Ovary (tissue), 9 donors: ENCODE measurements around the gene NCK1. TPM values are rescaled to one million over a fixed set of nuclear protein-coding genes. Genes with fewer than 3 reads are reported as not detected.

Source experiments
- DNase-seq, 5 donors: peaks; one replicate each; pipeline ENCODE4 v3.0.0-alpha.2; 2019 to 2020
- H3K27ac ChIP-seq, 2 donors: fragments of 200-600 bp; one replicate each; pipeline versions ENCODE4 v1.5.1 to v1.8.0; 2019 to 2022
- H3K27me3 ChIP-seq: fragments of 200-600 bp; one replicate; pipeline ENCODE4 v1.8.0; 2022
- H3K36me3 ChIP-seq: fragments of 200-600 bp; sonication (generic); one replicate; pipeline ENCODE4 v1.5.1; 2019
- H3K4me1 ChIP-seq: one replicate; pipeline ENCODE4 v1.8.1; 2013; ENCODE audit warnings: mild to moderate bottlenecking, moderate library complexity; ENCODE audit not compliant: insufficient read depth
- H3K4me3 ChIP-seq: fragments of 200-600 bp; sonication (generic); one replicate; pipeline ENCODE4 v1.5.1; 2017
- H3K9me3 ChIP-seq, 2 donors: fragments of 200-600 bp in 1 of 2; sonication (generic) in 1 of 2; one replicate each; pipeline versions ENCODE4 v1.5.1 to v1.8.1; 2013 to 2019; ENCODE audit warnings: mild to moderate bottlenecking in 1 of 2, moderate library complexity in 1 of 2
- EP300 ChIP-seq: sonication (generic); formaldehyde crosslinking; IDR thresholded peaks from one replicate; pipeline ENCODE4 v1.6.1; 2017; ENCODE audit warnings: antibody characterized with exemption
- POLR2A ChIP-seq: fragments of 450-650 bp; IDR thresholded peaks from one replicate; pipeline ENCODE4 v1.6.1; 2017; ENCODE audit warnings: antibody characterized with exemption, mild to moderate bottlenecking, moderate library complexity
- WGBS, 3 donors: extraction: QIAGEN DNeasy Blood & Tissue Kit in 1 of 3; methylation state at CpG; one replicate each; pipeline versions ENCODE4 v1.1.5 to v1.1.7; 2013 to 2017; 5-methylcytosine and 5-hydroxymethylcytosine counted together
- intact Hi-C, 4 donors: fragments of 100-400 bp; cut with DNase I; formaldehyde crosslinking; loops; one replicate each; pipeline versions ENCODE4 v1.11.0 to v1.15.1; 2022 to 2023
- polyA plus RNA-seq, 2 donors: library from polyadenylated mRNA; stranded (reverse); fragments of 200-250 nt in 1 of 2; fragments of 350-450 nt in 1 of 2; fragmentation: Illumina TruSeq in 1 of 2; extraction: RNeasy Lipid Tissue Mini Kit (QIAGEN cat#74804) in 1 of 2; gene quantifications; one replicate each; pipeline ENCODE4 v1.2.3, GENCODE V29; 2013 to 2014
- total RNA-seq, 7 donors: library from RNA; depleted of rRNA in 2 of 7; stranded (reverse); fragments of >200 nt in 2 of 7; fragmentation: NEBNext Ultra II Directional in 3 of 7; extraction: Animal tissue kit (Norgen Biotek cat#: 25700) in 3 of 7; gene quantifications; one replicate each; pipeline versions ENCODE4 v1.1.0 to v1.2.4, GENCODE V29; 2016 to 2023
- TF ChIP-seq, protein P1 (sequence below), 3 donors: fragments of 450-650 bp in 2 of 3; fragments of 200-600 bp in 1 of 3; IDR thresholded peaks; one replicate each; pipeline versions ENCODE4 v1.5.1 to v1.8.0; 2016 to 2022; ENCODE audit warnings: antibody characterized with exemption in 3 of 3, mild to moderate bottlenecking in 1 of 3
- donor health status: DM: no; HTN: no; CAD: no; lungs with moderate emphysema.
- donor health status: DM: no; HTN: no; CAD: no.
- donor health status: Bipolar disorder and iron deficiency.
- donor health status: DM: yes; HTN: yes; CAD: no.
- donor health status: DM: no; HTN: no; CAD: no.
- donor health status: DM: yes; HTN: yes; CAD: no.

NCK1 gene
- total and polyA plus RNA-seq, 9 donors: 27.6 to 49.4 (median 36.0) TPM

DNA sequence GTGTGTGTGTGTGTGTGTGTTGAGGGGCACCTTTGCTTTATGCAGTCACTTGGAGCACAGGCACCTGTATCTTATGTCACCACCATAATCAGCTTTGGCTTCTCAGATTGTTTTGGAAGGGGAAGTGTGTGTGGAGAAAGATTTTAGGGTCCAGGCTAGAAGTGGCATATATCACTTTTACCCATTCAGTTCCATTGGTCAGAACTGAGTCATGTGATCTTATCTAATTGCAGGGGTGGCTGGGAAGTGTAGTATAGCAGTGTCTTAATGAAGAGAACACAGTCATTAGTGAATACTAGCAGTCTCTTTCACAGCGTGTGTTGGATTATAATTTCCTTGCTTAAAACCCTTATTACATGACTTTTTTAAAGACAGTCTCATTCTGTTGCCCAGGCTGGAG is 20.6 kb downstream of the NCK1 start:
- TF ChIP-seq EP300 (no peak), POLR2A (no peak)
- TF ChIP-seq, protein P1, sequence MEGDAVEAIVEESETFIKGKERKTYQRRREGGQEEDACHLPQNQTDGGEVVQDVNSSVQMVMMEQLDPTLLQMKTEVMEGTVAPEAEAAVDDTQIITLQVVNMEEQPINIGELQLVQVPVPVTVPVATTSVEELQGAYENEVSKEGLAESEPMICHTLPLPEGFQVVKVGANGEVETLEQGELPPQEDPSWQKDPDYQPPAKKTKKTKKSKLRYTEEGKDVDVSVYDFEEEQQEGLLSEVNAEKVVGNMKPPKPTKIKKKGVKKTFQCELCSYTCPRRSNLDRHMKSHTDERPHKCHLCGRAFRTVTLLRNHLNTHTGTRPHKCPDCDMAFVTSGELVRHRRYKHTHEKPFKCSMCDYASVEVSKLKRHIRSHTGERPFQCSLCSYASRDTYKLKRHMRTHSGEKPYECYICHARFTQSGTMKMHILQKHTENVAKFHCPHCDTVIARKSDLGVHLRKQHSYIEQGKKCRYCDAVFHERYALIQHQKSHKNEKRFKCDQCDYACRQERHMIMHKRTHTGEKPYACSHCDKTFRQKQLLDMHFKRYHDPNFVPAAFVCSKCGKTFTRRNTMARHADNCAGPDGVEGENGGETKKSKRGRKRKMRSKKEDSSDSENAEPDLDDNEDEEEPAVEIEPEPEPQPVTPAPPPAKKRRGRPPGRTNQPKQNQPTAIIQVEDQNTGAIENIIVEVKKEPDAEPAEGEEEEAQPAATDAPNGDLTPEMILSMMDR (IDR thresholded peaks at IDR 0.05): no peak
- Histone ChIP-seq H3K27ac (no peak overlapping the region), H3K9me3 (peaks cover 0 to 3% of the 10 kb centered on the region in 2 donors), H3K36me3 (no peaks in the 10 kb centered on the region), H3K4me3 (no peak overlapping the region), H3K27me3 (no peaks in the 10 kb centered on the region), H3K4me1 (peaks cover 2% of the 10 kb centered on the region)
- WGBS, 3 donors: 79 to 100% (median 85%) methylated on average over 1 of the region's 1 CpG
- intact Hi-C loops: no loop called here
- no peak for DNase-seq

DNA sequence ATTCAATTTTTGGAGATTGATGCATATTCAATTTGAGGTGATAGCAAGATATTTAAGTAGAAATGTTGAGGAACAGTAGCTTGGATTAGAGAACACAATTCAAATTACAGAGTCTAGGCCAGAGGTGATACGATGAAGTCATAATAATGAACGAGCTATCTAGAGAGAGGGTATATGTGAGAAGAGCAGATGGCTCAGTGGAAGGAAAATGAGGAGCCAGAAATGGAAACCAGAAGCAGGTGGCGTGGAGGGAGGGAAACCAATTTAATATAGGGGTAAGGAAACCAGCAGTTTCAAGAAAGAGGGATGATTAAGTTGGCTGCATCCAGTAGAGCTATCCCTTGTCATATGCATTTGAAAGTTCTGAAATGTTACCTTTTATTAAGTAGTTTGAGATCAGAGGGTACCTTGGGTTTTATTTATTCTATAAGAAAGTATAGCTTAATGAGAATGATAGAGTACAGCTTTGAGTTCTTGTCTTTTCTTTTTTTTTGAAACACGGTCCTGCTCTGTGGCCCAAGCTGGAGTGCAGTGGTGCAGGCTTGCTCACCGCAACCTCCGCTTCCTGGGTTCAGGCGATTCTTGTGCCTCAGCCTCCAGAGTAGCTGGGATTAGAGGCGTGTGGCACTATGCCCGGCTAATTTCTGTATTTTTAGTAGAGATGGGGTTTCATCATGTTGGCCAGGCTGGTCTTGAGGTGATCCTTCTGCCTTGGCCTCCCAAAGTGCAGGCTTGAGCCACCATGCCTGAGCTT is 22.1 kb downstream of the NCK1 start:
- no peaks in the 10 kb centered on the region for H3K36me3 ChIP-seq
- H3K4me3 ChIP-seq: no peak overlapping the region
- no peak overlapping the region for H3K27ac ChIP-seq
- peaks cover 2% of the 10 kb centered on the region for H3K4me1 ChIP-seq
- TF ChIP-seq POLR2A (no peak), EP300 (no peak)
- TF ChIP-seq, protein P1 (IDR thresholded peaks at IDR 0.05): no peak
- H3K9me3 ChIP-seq: peaks cover 0 to 3% of the 10 kb centered on the region in 2 donors
- intact Hi-C loops: no loop called here
- no peak for DNase-seq
- no peaks in the 10 kb centered on the region for H3K27me3 ChIP-seq
- 89 to 93% (median 91%) methylated on average over 9 of the region's 9 CpGs for WGBS, 3 donors

DNA sequence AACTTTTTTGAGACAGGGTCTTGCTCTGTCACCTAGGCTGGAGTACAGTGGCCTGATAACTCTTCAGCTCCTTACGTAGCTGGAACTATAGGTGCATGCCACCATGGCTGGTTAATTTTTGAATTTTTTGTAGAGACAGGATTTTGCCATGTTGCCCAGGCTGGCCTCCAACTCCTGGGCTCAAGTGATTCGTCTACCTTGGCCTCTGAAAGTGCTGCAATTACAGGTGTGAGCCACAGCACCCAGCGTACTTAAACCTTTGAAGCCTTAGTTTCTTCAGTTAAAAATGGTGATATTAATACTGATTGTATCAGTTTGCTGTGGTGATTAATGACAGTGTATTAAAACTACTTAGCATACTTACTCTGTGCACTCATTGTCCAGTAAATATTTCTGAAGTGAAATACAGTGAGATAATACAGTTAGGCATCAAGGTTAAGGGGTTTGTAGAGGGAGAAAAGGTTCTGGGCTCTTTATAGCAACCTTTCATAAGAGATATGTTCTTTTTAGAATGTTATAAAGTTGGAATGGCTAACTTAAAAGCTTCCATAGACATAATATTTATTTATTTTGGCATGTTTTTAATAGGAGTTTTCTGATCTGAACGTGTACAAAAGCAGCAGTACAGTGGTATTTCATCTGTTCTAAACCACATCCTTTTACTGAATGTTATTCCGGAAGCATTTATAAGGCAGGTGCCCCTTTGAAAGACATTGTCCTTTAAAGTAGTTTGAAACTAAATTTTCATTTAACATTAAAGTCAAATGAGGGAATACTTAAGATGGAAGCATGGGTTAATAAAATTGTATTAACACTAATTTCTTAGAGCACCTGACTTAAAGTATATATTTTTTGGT is 23.6 kb downstream of the NCK1 start:
- Histone ChIP-seq H3K27me3 (no peaks in the 10 kb centered on the region), H3K4me1 (peaks cover 2% of the 10 kb centered on the region), H3K9me3 (peaks cover 0 to 1% of the 10 kb centered on the region in 2 donors), H3K36me3 (no peaks in the 10 kb centered on the region), H3K4me3 (no peak overlapping the region), H3K27ac (no peak overlapping the region)
- DNase-seq: no peak
- intact Hi-C loops: no loop called here
- TF ChIP-seq, protein P1 (IDR thresholded peaks at IDR 0.05): no peak
- no peak for TF ChIP-seq EP300
- no peak for TF ChIP-seq POLR2A
- 66 to 69% (median 67%) methylated on average over 5 of the region's 5 CpGs for WGBS, 3 donors

DNA sequence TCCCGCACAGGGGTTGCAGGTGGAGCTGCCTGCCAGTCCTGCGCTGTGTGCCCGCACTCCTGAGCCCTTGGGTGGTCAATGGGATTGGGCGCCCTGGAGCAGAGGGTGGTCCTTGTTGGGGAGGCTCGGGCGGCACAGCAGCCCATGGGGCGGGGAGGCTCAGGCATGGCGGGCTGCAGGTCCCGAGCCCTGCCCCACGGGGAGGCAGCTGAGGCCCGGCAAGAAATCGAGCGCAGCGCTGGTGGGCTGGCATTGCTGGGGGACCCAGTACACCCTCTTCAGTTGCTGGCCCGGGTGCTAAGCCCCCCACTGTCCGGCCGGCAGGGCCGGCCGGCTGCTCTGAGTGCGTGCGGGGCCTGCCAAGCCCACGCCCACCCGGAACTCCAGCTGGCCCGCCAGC is 27.9 kb downstream of the NCK1 start:
- Histone ChIP-seq H3K27ac (no peak overlapping the region), H3K4me3 (no peak overlapping the region), H3K4me1 (peaks cover 4% of the 10 kb centered on the region), H3K36me3 (no peaks in the 10 kb centered on the region), H3K9me3 (no peaks in the 10 kb centered on the region), H3K27me3 (no peaks in the 10 kb centered on the region)
- TF ChIP-seq EP300: no peak
- TF ChIP-seq POLR2A: no peak
- TF ChIP-seq, protein P1 (IDR thresholded peaks at IDR 0.05): no peak
- no peak for DNase-seq
- WGBS, 3 donors: 86 to 87% (median 86%) methylated on average over 24 of the region's 24 CpGs
- intact Hi-C loops: no loop called here
